ENCODE measurements around the gene CNFN.

GRCh38 chr19:42424345-42424707 lies 34.2 kb upstream of the CNFN start:
- TF ChIP-seq CTCF (IDR thresholded peaks at IDR 0.05; ENCODE audit: low read depth, low read length) (no peak), POLR2A (IDR thresholded peaks at IDR 0.05; ENCODE audit: extremely low read depth, insufficient read length) (no peak)
